ENCODE data around the gene DNAH17. TPM values are rescaled to one million over a fixed set of nuclear protein-coding genes. Genes with fewer than 3 reads are reported as not detected.

Gene DNAH17
- polyA plus RNA-seq, 1 donor = 2.7 TPM

- no peak for DNase-seq (ENCODE audit: low read depth)
Observed at GRCh38 chr17:78602246-78602645, 25.1 kb upstream of the DNAH17 start.

GRCh38 chr17:78601577-78602190 is 24.5 kb upstream of the DNAH17 start:
- no peak for DNase-seq (ENCODE audit: low read depth)

GRCh38 chr17:78600181-78600721 is 23.1 kb upstream of the DNAH17 start:
- DNase-seq (ENCODE audit: low read depth) = no peak

- no peak for DNase-seq (ENCODE audit: low read depth)
Observed at GRCh38 chr17:78599419-78599818, 22.2 kb upstream of the DNAH17 start.

- no peak for DNase-seq (ENCODE audit: low read depth)
Observed at GRCh38 chr17:78598013-78598471, 20.8 kb upstream of the DNAH17 start.

- no peak for DNase-seq (ENCODE audit: low read depth)
Observed at GRCh38 chr17:78596871-78597764, 19.9 kb upstream of the DNAH17 start.

- no peak for DNase-seq (ENCODE audit: low read depth)
Observed at GRCh38 chr17:78595135-78595810, 18.1 kb upstream of the DNAH17 start.

GRCh38 chr17:78592991-78593329 is 15.8 kb upstream of the DNAH17 start:
- no peak for DNase-seq (ENCODE audit: low read depth)

GRCh38 chr17:78591263-78591671 is 14.1 kb upstream of the DNAH17 start:
- DNase-seq (ENCODE audit: low read depth) = no peak

- no peak for DNase-seq (ENCODE audit: low read depth)
Observed at GRCh38 chr17:78589885-78590284, 12.7 kb upstream of the DNAH17 start.

- no peak for DNase-seq (ENCODE audit: low read depth)
Observed at GRCh38 chr17:78589031-78589675, 12.0 kb upstream of the DNAH17 start.

GRCh38 chr17:78588258-78589030 is 11.2 kb upstream of the DNAH17 start:
- no peak for DNase-seq (ENCODE audit: low read depth)

- DNase-seq (ENCODE audit: low read depth) = no peak
Observed at GRCh38 chr17:78585006-78585630, 7.9 kb upstream of the DNAH17 start.

GRCh38 chr17:78583091-78583490 is 5.9 kb upstream of the DNAH17 start:
- no peak for DNase-seq (ENCODE audit: low read depth)

GRCh38 chr17:78581304-78581703 is 4.1 kb upstream of the DNAH17 start:
- no peak for DNase-seq (ENCODE audit: low read depth)

- no peak for DNase-seq (ENCODE audit: low read depth)
Observed at GRCh38 chr17:78580277-78580804, 3.1 kb upstream of the DNAH17 start.

GRCh38 chr17:78576389-78577112 is 645 bp downstream of the DNAH17 start:
- DNase-seq (ENCODE audit: low read depth) = no peak

- DNase-seq (ENCODE audit: low read depth) = no peak
Observed at GRCh38 chr17:78575899-78576298, 1.3 kb downstream of the DNAH17 start.

GRCh38 chr17:78575340-78575739 is 1.9 kb downstream of the DNAH17 start:
- DNase-seq (ENCODE audit: low read depth) = no peak

- no peak for DNase-seq (ENCODE audit: low read depth)
Observed at GRCh38 chr17:78573955-78574354, 3.2 kb downstream of the DNAH17 start.

Measured in forelimb muscle (tissue), 1 donor.